Endothelial cell of umbilical vein (primary cell): ENCODE results near the gene KCTD6. TPM values are rescaled to one million over a fixed set of nuclear protein-coding genes. Genes with fewer than 3 reads are reported as not detected.

ENCODE experiments used
- BruUV-seq: library from RNA; stranded (reverse); fragments of 400-500 nt; replicated peaks from 2 replicates; lab custom pipeline; 2021; lab: Mats Ljungman, UMichigan
- CTCF ChIA-PET: fragments of 300-600, 350-600 bp; sonication (Branson Sonifier 250); formaldehyde crosslinking; loops from one replicate; lab custom pipeline; 2021; ENCODE audit warnings: antibody characterized with exemption, inconsistent platforms; lab: Charles Lee
- POLR2A ChIA-PET: fragments of 300-600, 350-600 bp; sonication (Branson Sonifier 250); formaldehyde crosslinking; loops from one replicate; lab custom pipeline; 2021; ENCODE audit warnings: antibody characterized with exemption, inconsistent platforms; lab: Charles Lee
- DNase-seq: peaks from one replicate; pipeline ENCODE4 v3.0.0-alpha.2; 2011; ENCODE audit warnings: low read depth, low spot score
- FAIRE-seq: peaks from 2 replicates; lab custom pipeline; 2011; peaks lifted over from hg19 to GRCh38; lab: Jason Lieb, UNC
- H2AFZ ChIP-seq: 2 replicates; pipeline ENCODE4 v1.6.0; 2012; ENCODE audit warnings: low read depth, low read length, control low read depth, inconsistent platforms
- H3K27ac ChIP-seq: 2 replicates; pipeline ENCODE4 v1.5.1; 2011; ENCODE audit warnings: low read depth, mild to moderate bottlenecking, control low read depth, low read length, moderate library complexity; ENCODE audit not compliant: insufficient read depth
- H3K27me3 ChIP-seq, 2 experiments: 2 replicates each; pipeline versions ENCODE4 v1.6.0 to v1.6.1; 2011; ENCODE audit warnings: low read length in 2 of 2, mixed read lengths in 1 of 2; ENCODE audit not compliant: control insufficient read depth in 2 of 2, insufficient read depth in 2 of 2
- H3K36me3 ChIP-seq, 2 experiments: 2 replicates in 1 of 2; 3 replicates in 1 of 2; pipeline ENCODE4 v1.5.1; 2011; ENCODE audit warnings: low read length in 2 of 2, mild to moderate bottlenecking in 1 of 2, moderate library complexity in 1 of 2; ENCODE audit not compliant: control insufficient read depth in 2 of 2, insufficient read depth in 2 of 2; ENCODE audit errors: extremely low read depth in 1 of 2
- H3K4me1 ChIP-seq: 3 replicates; pipeline ENCODE4 v1.5.1; 2011; ENCODE audit warnings: mild to moderate bottlenecking, low read length; ENCODE audit not compliant: control insufficient read depth, insufficient read depth; ENCODE audit errors: extremely low read depth
- H3K4me2 ChIP-seq: 2 replicates; pipeline ENCODE4 v1.6.1; 2011; ENCODE audit warnings: low read length, control low read depth, mixed read lengths; ENCODE audit not compliant: insufficient read depth
- H3K4me3 ChIP-seq, 3 experiments: fragments of 200-600 bp in 1 of 3; sonication (generic), shearing (Covaris generic) in 1 of 3; replicated peaks in 1 of 3; 2 replicates each; pipeline ENCODE4 v1.5.1; 2011 to 2016; ENCODE audit warnings: control low read depth in 3 of 3, low read length in 3 of 3, mild to moderate bottlenecking in 2 of 3, inconsistent platforms in 1 of 3, low read depth in 1 of 3, moderate library complexity in 1 of 3; ENCODE audit not compliant: insufficient read depth in 1 of 3
- H3K79me2 ChIP-seq: 2 replicates; pipeline ENCODE4 v1.6.0; 2012; ENCODE audit warnings: low read length, inconsistent platforms; ENCODE audit not compliant: control insufficient read depth, insufficient read depth
- H3K9ac ChIP-seq: replicated peaks from 2 replicates; pipeline ENCODE3; 2011; ENCODE audit warnings: low read length, control low read depth; ENCODE audit not compliant: insufficient read depth; ENCODE audit errors: extremely low read depth
- H3K9me1 ChIP-seq: replicated peaks from 3 replicates; pipeline ENCODE4 v1.6.0; 2011; ENCODE audit warnings: mild to moderate bottlenecking, low read length; ENCODE audit not compliant: control insufficient read depth, insufficient read depth; ENCODE audit errors: extremely low read depth
- H3K9me3 ChIP-seq: replicated peaks from 2 replicates; pipeline ENCODE4 v1.5.1; 2012; ENCODE audit warnings: low read length, inconsistent platforms; ENCODE audit not compliant: control insufficient read depth, insufficient read depth
- H4K20me1 ChIP-seq: replicated peaks from 2 replicates; pipeline ENCODE3; 2011; ENCODE audit warnings: mild to moderate bottlenecking, low read length; ENCODE audit not compliant: control insufficient read depth, insufficient read depth; ENCODE audit errors: extremely low read depth
- EZH2 ChIP-seq: IDR thresholded peaks from 2 replicates; pipeline ENCODE4 v1.6.1; 2012; ENCODE audit warnings: borderline replicate concordance, low read depth, mild to moderate bottlenecking, moderate library complexity, low read length, inconsistent platforms; ENCODE audit not compliant: severe bottlenecking
- FOS ChIP-seq: IDR thresholded peaks from 2 replicates; pipeline ENCODE4 v1.6.1; 2011; ENCODE audit warnings: mild to moderate bottlenecking, low read length, moderate library complexity, borderline replicate concordance; ENCODE audit not compliant: insufficient read depth
- GATA2 ChIP-seq: IDR thresholded peaks from 2 replicates; pipeline ENCODE4 v1.7.0; 2011; ENCODE audit warnings: low read depth, mild to moderate bottlenecking, moderate library complexity, mixed read lengths, low read length; ENCODE audit not compliant: insufficient read length, insufficient read depth
- JUN ChIP-seq: IDR thresholded peaks from 2 replicates; pipeline ENCODE4 v1.6.1; 2011; ENCODE audit warnings: borderline replicate concordance, low read depth; ENCODE audit not compliant: insufficient read length, insufficient read depth
- MAX ChIP-seq: IDR thresholded peaks from 2 replicates; pipeline ENCODE4 v1.6.1; 2011; ENCODE audit not compliant: insufficient read depth, insufficient read length
- MYC ChIP-seq: IDR thresholded peaks from one replicate; pipeline ENCODE4 v1.6.1; 2011; ENCODE audit warnings: mild to moderate bottlenecking, low read depth, low read length
- POLR2A ChIP-seq: IDR thresholded peaks from 2 replicates; pipeline ENCODE4 v1.6.1; 2012; ENCODE audit warnings: low read depth, mild to moderate bottlenecking, control low read depth, low read length
- POLR2AphosphoS5 ChIP-seq: IDR thresholded peaks from 2 replicates; pipeline ENCODE4 v1.6.1; 2012; ENCODE audit warnings: low read depth, mild to moderate bottlenecking, control low read depth, low read length, moderate library complexity; ENCODE audit not compliant: insufficient read depth
- dilution Hi-C: fragments of 300-500 bp; cut with MboI; formaldehyde crosslinking; loops from one replicate; pipeline ENCODE4 v1.15.0; 2019; ENCODE audit warnings: low sequenced_read_pairs; ENCODE audit not compliant: extremely low pct_ligation_motif_present
- intact Hi-C: fragments of 100-400 bp; cut with micrococcal nuclease; formaldehyde crosslinking; loops from one replicate; pipeline ENCODE4 v1.10.0; 2022
- polyA plus RNA-seq, 4 experiments: library from polyadenylated mRNA; depleted of rRNA in 3 of 4; stranded (reverse) in 3 of 4; unstranded in 1 of 4; fragments of >200 nt; gene quantifications; 2 replicates each; pipeline versions ENCODE4 v1.2.1 to v1.2.3, GENCODE V29; 2011 to 2012; ENCODE audit warnings: missing spikeins in 1 of 4
- total RNA-seq: library from RNA; stranded (reverse); gene quantifications from 2 replicates; pipeline ENCODE4 v1.2.3, GENCODE V29; 2021
- TF ChIP-seq, protein P1 (sequence below), 2 donors: IDR thresholded peaks; 1 replicate in 1 of 2; 2 replicates in 1 of 2; pipeline ENCODE4 v1.5.1; 2011; ENCODE audit warnings: low read length in 2 of 2, mild to moderate bottlenecking in 2 of 2, moderate library complexity in 2 of 2, control low read depth in 1 of 2, inconsistent platforms in 1 of 2, low read depth in 1 of 2; ENCODE audit not compliant: insufficient read depth in 1 of 2; ENCODE audit errors: extremely low read depth in 1 of 2

KCTD6 gene
- total and polyA plus RNA-seq, 2 donors (not counting 3 experiments of a cell fraction or from before 2014, with no cell fraction given) = 6.4 TPM

DNA sequence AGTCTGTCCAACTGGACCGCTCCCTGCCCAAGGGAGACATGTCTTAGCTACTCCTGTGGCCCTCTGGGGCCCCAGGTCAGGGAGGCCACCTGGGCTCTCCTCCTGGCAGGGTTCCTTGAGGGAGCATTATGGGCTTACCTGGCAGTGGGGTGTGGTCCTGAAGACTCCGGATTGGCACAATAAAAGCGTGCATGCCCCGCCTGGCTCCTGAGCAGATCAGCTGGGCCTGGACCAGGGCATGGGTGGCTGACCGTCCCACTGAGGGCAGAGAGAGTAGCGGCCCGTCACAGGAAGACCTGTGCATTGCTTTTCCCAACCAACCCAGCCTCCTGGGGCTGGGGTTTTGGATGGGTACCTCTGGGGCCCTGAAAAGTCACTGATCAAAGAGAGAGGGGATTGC is 39.7 kb downstream of the KCTD6 start:
- ChIA-PET CTCF (interaction anchor here (1.2 to 1.6 kb wide), 3 partner anchors 40 to 225 kb away, joined by 4 to 7 read pairs (median 6); partner anchors contain the start of genes HTD2, KCTD6 and RPP14), POLR2A (no interaction called here)
- no peak overlapping the region for H3K27ac ChIP-seq
- no peaks in the 10 kb centered on the region for H3K9me1 ChIP-seq
- no peak overlapping the region for H3K4me2 ChIP-seq
- H2AFZ ChIP-seq = no peak overlapping the region
- FAIRE-seq = no peak
- no peaks in the 10 kb centered on the region for H4K20me1 ChIP-seq
- dilution Hi-C loops = no loop called here
- no peak overlapping the region for H3K9ac ChIP-seq
- DNase-seq = no peak
- no TSS peak for BruUV-seq
- no peaks in the 10 kb centered on the region for H3K36me3 ChIP-seq
- H3K9me3 ChIP-seq = no peaks in the 10 kb centered on the region
- intact Hi-C loops = no loop called here
- no peaks in the 10 kb centered on the region for H3K79me2 ChIP-seq
- H3K27me3 ChIP-seq = no peaks in the 10 kb centered on the region
- TF ChIP-seq MYC = no peak
- TF ChIP-seq MAX = no peak
- no peak for TF ChIP-seq GATA2
- TF ChIP-seq, protein P1, sequence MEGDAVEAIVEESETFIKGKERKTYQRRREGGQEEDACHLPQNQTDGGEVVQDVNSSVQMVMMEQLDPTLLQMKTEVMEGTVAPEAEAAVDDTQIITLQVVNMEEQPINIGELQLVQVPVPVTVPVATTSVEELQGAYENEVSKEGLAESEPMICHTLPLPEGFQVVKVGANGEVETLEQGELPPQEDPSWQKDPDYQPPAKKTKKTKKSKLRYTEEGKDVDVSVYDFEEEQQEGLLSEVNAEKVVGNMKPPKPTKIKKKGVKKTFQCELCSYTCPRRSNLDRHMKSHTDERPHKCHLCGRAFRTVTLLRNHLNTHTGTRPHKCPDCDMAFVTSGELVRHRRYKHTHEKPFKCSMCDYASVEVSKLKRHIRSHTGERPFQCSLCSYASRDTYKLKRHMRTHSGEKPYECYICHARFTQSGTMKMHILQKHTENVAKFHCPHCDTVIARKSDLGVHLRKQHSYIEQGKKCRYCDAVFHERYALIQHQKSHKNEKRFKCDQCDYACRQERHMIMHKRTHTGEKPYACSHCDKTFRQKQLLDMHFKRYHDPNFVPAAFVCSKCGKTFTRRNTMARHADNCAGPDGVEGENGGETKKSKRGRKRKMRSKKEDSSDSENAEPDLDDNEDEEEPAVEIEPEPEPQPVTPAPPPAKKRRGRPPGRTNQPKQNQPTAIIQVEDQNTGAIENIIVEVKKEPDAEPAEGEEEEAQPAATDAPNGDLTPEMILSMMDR (IDR thresholded peaks at IDR 0.05; ENCODE audit: extremely low read depth in 1 of 2, insufficient read depth in 1 of 2, low read depth in 1 of 2, low read length in 2 of 2) = no peak
- TF ChIP-seq JUN = no peak
- TF ChIP-seq POLR2AphosphoS5 = no peak
- no peak for TF ChIP-seq EZH2
- no peak for TF ChIP-seq FOS
- no peak for TF ChIP-seq POLR2A
- H3K4me3 ChIP-seq = no peak overlapping the region
- peaks cover 20% of the 10 kb centered on the region for H3K4me1 ChIP-seq
